Activated T-cell treated with anti-CD3 and anti-CD28 coated beads for 48 hours (primary cell): ENCODE measurements around the gene CAP2.

ENCODE experiments used
- DNase-seq: peaks from one replicate; pipeline ENCODE4 v3.0.0-alpha.2; 2020; ENCODE audit warnings: low read depth

Gene CAP2

DNA sequence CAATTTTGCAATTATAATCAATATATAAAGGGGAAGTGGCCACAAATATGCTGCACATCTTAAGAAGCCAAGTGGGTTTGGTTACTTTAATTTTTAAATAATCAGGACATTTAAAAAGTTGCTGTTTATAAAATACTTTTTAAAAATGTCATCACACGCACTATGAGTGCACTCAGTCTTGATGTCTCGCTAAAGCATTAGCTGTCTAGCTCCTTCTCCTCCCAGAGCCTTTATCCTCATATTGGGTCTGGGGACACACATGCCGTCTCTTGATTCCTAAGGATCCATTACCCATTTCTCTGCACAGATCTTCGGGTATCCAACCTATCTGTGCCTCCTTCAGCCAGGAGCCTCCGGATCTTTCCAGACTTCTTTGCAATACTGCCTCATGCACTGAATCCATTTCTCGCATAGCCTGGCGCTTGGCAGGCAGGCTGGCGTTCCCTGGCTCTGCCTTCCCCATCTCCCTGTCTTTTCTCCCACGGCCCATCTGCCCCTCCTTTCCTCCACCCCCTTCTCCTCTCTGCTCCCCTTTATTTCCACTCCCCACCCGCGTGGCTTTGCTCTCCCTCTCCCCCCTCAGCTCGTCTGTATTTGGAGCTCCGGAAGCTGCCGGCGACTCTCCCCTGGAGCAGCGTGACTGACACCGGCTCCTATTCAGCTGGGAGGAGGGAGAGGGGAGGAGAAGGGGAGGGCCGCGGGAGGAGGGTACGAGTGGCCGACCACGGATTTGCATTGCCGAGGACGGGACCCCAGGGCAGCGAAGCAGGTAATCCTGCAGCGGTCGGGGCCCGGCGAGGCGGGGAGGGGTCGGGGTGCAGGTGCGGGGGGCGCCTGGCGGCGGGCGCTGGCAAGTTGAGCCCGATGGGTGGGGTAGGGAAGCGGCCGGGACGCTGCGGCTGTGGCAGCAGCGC, at the start of gene CAP2:
TSS of gene CAP2 (plus strand) at position 618 of the 914 bp plus-strand sequence. CDS start 27,961 bp downstream, outside the sequence.
- DNase-seq, result no peak

GRCh38 chr6:17347012-17347411, 46.4 kb upstream of the CAP2 start:
- DNase-seq, result no peak

- no peak for DNase-seq
These were observed 44.0 kb upstream of the CAP2 start for GRCh38 chr6:17349427-17349826.

DNA sequence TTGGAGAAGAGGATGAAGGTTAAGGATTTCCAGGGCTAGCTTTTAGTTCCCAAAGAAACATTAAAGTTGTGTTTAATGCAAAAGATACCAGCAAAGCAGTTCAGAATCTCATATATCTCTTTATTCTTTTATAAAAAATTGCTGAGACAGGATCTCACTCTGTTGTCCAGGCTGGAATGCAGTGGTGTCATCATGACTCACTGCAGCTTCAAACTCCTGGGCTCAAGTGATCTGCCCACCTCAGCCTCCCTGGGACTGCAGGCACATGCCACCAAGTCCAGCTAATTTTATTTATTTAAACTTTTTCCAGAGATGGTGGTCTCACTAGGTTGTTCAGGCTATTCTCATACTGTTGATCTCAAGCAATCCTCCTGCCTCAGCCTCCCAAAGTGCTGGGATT, 41.1 kb upstream of the CAP2 start:
- DNase-seq, result no peak

DNA sequence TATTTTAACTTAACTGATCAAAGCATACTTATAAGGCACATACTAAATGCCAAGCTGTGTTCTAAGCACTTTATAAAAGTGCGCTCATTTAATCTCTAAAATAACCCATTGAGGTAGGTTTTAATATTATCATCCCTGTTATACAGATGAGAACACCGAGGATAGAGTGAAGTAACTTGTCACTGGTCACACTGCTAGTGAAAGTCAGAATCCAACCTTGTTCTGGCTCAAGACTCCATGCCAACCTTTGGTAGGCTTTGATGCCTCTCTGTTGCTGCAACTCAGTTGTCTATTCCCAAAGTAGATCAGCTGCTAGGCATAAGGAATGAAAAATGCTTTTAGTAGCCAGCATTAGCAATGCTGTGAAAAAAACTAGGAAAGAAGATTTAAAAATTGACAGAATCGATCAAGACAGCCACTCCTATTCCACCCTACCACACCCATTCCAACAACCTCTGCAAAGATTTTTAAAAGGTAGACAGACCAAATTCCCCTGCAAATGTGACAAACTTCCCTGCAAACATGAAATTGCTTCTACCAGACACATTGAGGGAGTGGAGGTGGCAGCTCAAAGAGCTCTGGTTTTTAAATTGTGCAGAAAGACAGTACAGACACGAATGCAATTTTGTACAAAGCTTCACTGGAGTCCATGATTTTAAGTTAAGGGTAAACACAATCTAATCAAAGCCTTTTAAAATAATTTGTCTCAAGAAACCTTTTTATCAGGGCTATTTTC, 39.8 kb upstream of the CAP2 start:
- no peak for DNase-seq

GRCh38 chr6:17354700-17355403, 38.5 kb upstream of the CAP2 start:
- DNase-seq, result no peak

DNA sequence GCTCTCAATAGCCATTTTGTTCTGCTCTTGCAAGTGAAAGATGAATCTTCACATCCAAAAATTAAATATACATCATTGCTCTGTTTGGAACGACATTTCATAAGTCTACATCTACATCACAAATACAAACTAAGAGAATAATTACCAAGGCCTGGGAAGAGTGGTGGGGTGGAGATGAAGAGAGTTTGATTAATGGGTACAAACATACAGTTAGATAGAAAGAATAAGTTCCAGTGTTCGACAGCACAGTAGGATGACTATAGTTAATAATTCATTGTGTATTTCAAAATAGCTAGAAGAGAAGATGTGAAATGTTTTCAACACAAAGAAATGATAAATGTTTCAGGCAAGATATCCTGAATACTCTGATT, 38.0 kb upstream of the CAP2 start:
- DNase-seq, result no peak

GRCh38 chr6:17358515-17358914, 34.9 kb upstream of the CAP2 start:
- DNase-seq, result no peak

- DNase-seq, result no peak
These were observed 32.8 kb upstream of the CAP2 start for GRCh38 chr6:17360564-17360963.

DNA sequence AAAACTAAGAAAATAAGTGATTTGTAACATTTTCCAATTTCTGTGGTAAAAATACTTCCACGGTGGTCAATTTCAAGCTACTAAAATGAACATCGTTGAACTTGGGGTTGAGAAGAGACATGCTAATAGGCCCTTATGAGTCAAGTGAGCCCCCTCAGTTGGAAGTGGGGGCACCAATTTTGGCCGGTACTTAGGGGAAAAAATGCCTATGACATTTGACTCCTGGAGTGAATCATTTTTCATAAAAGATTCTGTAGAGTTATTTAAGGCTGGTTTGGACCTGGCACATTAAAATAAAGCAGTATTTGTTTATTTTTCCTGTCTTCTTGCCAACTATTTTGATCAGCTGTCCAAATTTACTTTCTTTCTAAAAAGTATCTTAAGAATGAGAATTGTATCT, 32.4 kb upstream of the CAP2 start:
- no peak for DNase-seq

GRCh38 chr6:17365961-17366360, 27.4 kb upstream of the CAP2 start:
- DNase-seq, result no peak

GRCh38 chr6:17367868-17368267, 25.5 kb upstream of the CAP2 start:
- no peak for DNase-seq

GRCh38 chr6:17381424-17382147, 11.8 kb upstream of the CAP2 start:
- no peak for DNase-seq

DNA sequence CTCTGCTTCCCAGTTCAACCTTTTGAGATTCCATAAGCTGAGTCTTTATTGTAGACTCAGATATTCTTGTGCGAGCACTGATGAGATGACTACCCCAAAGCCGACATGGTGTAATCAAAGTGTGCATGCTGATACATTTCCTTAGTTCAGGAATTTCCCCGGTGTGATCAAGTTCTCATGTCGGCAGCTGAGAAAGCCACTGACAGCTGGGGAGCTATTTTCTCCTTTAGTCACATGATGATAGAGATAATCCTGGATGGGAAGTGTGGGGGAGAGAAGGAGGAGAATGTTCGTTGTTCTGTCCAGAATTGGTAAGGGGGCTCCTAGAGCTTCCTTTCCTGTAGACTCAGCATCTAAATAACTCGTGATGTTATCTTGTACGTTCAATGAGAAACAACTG, 7.7 kb upstream of the CAP2 start:
- DNase-seq, result no peak

DNA sequence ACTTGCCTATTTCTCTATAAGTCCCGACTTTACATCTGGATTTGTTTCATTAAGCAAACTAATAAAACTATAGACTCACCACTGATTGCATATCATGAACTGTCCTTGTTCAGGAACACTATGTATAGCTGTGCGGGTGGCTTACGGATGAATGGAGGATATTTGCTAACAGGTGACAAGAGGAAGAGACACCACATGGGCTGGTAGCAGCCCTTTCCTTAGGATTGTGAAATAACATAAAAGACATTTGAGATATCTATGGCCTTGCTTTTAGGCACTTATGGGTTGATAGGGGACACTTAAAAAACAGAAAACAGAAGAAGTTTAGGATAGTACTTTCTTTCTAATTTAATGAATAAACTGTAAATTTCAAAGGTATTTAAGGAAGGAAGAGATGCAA, 5.0 kb upstream of the CAP2 start:
- DNase-seq, result no peak

DNA sequence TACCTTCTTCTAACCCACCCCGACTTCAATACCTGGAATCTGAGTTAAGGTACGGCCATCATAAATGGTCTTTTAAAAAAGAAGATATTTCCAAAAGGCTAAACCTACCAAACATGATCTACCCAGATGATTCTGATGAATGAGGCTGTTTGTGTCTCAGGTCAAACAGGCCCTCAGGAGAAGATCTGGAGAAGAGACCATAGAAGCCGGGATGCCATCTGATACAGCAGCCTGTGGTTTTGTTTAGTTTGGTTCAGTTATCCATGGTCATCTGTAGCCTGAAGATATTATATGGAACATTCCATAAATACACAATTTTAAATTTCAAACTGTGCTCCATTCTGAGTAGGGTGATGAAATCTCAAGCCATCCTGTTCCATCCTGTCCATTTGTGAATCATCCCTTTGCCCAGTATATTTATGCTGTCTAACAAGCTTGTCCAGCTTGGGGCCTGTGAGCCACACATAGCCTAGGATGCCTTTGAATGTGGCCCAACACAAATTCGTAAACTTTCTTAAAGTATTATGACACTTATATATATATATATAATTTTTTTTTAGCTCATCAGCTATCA, 4.0 kb upstream of the CAP2 start:
- no peak for DNase-seq

- no peak for DNase-seq
These were observed 3.1 kb upstream of the CAP2 start for GRCh38 chr6:17390276-17390675.

DNA sequence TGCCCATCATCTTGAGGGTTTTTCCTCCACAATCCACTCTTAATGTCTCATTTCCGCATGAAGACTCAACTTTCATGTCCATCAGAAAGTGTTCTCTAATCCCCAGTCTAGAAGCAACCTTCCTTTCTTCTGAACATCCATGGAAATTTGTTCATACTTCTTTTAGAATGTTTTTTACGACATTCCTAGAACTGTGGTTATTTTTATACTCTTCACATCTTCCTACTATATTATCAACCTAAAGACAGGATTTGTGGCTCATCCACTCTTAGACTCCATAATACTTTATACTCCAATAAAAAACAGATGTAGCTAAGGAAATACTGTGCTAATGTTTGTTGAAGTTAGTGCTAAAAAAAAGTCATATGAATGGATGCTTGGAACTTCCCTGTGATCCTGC, 1.4 kb upstream of the CAP2 start:
- no peak for DNase-seq

GRCh38 chr6:17393892-17394631, 667 bp downstream of the CAP2 start:
- peak; percentile 0 for DNase-seq

- DNase-seq, result no peak
These were observed 1.7 kb downstream of the CAP2 start for GRCh38 chr6:17395112-17395511.

DNA sequence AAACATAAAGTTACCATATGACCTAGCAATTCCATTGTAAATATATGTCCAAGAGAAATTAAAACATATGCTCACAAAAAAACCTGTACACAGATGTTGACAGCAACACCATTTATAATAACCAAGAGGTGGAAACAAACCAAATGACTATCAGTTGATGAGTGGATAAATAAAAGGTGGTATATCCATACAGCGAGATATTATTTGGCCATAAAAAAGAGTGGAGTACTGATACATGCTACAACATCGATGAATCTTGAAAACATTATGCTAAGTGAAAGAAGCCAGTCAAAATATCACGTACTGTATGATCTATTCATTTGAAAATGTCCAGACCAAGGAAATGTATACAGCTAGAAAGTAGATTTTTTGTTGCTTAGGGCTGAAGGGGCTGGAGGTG, 2.9 kb downstream of the CAP2 start:
- no peak for DNase-seq
